A673 (cell line): ENCODE results near the gene MROH2A.

Experiments
- CTCF ChIP-seq: fragments of 300-800, 200-600 bp; sonication (generic); conservative IDR thresholded peaks from 2 replicates; pipeline ENCODE4 v1.5.1; 2017; ENCODE audit warnings: low read depth, mild to moderate bottlenecking, antibody characterized with exemption, low read length, moderate library complexity, mixed read lengths
- EZH2 ChIP-seq: fragments of 200-600 bp; sonication (generic); IDR thresholded peaks from 2 replicates; pipeline ENCODE4 v1.6.1; 2017; ENCODE audit warnings: borderline replicate concordance, low read depth, mild to moderate bottlenecking, mixed read lengths, antibody characterized with exemption, low read length; ENCODE audit not compliant: poor library complexity, severe bottlenecking

DNA sequence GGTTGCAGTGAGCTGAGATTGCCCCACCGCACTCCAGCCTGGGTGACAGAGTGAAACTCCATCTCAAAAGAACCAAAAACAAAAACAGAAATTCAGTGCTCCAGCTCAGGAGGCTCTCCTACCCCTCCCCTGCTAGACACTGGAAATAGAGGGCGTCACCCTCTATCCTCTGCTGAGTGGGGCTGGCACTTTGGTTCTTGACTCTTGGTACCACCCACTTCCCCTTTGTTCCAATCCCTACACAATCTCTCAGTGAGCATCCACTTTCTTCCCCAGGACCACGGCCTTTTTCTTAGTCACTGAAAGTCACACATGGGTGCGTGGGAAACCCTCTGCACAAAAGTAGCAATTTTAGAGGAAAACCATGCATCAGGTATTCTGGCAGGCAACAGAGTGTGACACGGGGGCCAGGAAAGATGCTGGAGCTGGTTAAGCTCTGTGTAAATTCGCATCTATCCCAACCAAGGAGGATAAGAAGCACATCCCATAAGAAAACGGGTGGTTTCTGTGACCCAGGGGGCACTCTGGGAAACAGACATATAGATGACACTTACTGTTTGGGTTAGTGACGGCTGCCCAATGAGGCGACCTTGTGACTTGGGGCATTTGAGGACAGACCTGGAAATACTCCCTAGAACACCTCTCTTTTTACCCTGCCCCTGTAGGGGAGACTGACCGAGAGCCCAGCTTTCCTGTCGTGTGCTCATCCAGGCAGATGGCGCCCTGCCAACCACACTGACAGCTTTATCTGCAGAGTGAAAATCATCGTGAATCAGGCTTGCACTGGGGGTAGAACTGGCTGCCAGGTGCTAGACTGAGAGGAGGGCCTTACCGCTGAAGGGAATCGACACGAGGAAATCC lies 68.5 kb downstream of the MROH2A start:
- TF ChIP-seq CTCF, result no peak
- no peak for TF ChIP-seq EZH2
